Amniotic epithelial cell (primary cell): ENCODE data around the gene SORL1.

ENCODE experiments used
- DNase-seq: peaks from one replicate; pipeline ENCODE4 v3.0.0-alpha.2; 2010; ENCODE audit warnings: low read depth

The SORL1 gene

GRCh38 chr11:121539000-121539399, 86.9 kb downstream of the SORL1 start:
- no peak for DNase-seq

DNA sequence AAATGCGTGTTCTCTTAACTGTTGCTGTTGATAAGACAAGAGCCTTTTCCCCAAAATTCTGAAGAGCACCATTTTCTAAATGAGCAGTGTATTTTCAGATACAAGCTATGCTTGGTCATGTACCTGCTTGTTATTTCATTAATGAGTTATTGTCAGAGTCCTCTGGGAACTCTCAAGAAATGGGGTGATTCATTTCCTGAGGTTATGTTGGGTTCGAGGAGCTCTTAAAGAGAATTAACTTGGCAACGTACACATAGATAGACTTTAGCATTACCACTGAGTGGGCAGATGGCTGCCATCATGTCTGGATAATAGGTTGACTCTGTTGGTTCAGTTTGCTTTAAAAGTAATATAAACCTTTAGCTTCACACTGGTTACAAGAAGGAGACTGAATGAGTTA, 88.5 kb downstream of the SORL1 start:
- no peak for DNase-seq

- DNase-seq, result no peak
Measured at GRCh38 chr11:121543836-121544380, 91.8 kb downstream of the SORL1 start.

- no peak for DNase-seq
Measured at GRCh38 chr11:121544956-121545355, 92.8 kb downstream of the SORL1 start.

DNA sequence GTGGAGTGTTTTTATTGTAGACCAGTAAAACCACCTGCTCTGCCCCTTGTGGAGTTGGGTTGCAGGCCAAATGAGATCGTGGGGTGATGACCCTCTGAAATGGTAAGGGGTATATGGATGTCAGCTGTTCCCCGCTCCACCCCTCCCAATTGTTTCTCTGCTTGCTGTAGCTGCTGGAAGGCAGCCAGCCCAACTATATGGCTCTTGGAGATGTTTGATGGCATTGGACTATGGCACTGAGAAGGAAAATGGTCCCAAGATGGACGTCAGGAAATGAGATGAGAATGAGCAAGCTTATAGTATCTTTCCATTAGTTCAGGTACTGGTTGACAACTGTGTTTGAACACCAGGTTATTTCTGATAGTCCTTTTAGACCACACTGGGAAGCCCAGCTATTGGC, 95.5 kb downstream of the SORL1 start:
- no peak for DNase-seq

DNA sequence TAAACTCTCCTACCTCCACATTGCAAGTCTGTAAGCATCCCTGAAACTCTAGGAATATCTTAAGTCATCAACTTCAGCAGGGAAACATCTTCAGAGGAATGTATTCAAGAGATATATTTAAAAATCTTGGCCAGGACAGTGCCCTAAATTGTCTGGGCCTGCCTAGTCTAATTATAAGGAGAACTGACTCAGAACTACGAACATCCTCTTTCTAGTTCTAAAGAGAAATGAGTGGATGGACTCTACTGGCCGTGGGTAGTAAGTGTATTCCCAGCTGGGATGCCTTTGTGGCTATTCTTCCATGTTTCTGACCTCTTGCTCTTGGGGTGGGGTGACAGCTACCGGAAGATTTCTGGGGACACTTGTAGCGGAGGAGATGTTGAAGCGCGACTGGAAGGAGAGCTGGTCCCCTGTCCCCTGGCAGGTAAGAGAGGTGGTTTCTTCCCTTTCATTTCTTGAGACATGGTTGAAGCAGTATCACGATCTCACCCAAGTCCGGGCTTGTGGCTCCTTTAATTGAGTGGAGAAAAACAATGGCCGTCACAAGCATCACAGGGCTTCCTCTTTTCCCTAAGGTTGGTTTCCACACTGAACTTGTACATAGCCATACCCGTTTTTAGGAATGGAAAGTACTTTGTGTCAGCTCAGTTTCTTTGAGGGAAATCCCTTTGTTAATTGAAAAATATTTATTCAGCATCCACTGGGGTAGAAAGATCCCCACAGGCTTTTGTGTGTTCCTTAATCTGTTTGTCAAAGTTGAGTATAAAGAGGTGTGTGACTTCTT, 98.3 kb downstream of the SORL1 start:
- no peak for DNase-seq

DNA sequence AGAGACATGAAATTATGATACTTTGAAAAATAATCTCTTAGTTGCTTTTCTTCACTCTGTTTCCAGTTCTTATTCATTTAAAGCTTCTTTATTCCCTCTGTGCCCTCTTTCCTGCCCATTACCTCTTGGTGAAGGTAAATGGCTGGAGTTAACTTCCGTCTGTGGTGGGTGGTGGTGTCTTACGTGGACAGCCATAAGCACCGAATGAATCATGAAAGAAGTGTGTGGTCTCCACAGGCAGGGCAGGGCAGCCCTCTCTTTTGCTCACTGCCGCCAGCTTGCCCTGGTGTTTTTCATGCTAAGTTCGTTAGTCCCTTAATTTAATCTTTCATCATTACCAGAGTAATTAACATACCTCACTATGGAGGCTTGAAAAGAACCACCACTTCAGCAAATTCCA, 99.3 kb downstream of the SORL1 start:
- DNase-seq, result no peak

GRCh38 chr11:121552154-121552553, 100.0 kb downstream of the SORL1 start:
- DNase-seq, result no peak

GRCh38 chr11:121552644-121553043, 100.5 kb downstream of the SORL1 start:
- DNase-seq, result no peak

GRCh38 chr11:121553389-121553788, 101.3 kb downstream of the SORL1 start:
- no peak for DNase-seq

DNA sequence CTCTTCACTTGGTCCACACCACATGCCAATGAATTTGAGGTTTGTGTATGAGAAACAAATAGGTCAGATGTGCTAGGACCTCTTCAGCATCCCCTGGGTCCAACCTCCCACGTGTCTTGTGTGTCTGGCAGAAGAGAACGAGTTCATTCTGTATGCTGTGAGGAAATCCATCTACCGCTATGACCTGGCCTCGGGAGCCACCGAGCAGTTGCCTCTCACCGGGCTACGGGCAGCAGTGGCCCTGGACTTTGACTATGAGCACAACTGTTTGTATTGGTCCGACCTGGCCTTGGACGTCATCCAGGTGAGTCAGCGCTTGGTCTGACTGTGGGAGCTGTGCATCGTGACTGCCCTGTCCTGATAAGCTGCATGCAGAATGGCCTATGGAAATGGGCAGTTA, 101.7 kb downstream of the SORL1 start:
- DNase-seq, result peak; percentile 37

- DNase-seq, result no peak
Measured at GRCh38 chr11:121554552-121554951, 102.4 kb downstream of the SORL1 start.

GRCh38 chr11:121555121-121555520, 103.0 kb downstream of the SORL1 start:
- no peak for DNase-seq

- DNase-seq, result no peak
Measured at GRCh38 chr11:121556937-121557336, 104.8 kb downstream of the SORL1 start.

DNA sequence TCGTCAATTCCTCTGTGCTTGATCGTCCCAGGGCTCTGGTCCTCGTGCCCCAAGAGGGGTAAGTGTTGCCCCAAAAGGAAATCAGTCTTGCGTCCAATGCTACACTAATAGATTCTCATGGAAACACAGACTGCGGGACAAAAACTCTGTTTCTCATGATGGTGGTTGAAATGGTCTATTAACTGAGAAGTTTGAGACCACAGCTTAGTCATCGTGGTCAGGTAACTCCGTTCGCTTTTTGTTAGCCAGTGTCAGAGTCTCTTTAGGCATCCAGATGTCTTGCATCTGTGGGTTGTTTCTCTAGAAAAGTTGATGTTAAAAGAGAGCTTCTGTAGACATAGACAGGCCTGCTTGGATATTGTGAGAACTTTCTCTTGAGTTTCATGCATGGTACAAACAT, 105.2 kb downstream of the SORL1 start:
- DNase-seq, result peak; percentile 28

DNA sequence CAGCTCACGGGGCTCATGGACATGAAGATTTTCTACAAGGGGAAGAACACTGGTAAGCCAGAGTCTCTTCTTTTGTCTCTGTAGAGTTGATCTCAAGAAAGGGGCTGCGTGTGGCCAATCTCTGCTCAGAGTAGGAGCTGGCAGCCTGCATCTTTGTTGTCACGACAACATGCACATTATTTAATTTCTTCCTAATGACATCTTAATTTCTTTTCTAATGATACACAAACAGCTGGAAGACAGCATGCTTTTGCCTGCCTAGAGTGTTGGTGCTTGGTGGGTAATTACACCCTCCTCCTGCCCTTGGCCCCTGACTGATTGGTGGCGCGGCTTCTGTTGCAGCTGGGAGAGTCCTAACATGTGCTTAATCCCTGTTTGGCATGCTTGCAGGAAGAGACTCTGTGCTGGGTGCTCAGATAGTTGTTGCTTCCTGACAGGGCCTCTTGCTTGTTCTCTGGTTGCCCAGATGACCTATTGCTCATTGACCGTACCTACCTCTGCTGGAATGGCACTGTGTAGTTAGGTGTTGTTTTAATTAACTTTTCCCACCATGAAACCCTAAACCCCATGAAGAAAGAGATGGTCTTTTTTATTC, 107.6 kb downstream of the SORL1 start:
- DNase-seq, result no peak

GRCh38 chr11:121560236-121560635, 108.1 kb downstream of the SORL1 start:
- DNase-seq, result no peak

- no peak for DNase-seq
Measured at GRCh38 chr11:121561240-121561639, 109.1 kb downstream of the SORL1 start.

GRCh38 chr11:121561716-121562115, 109.6 kb downstream of the SORL1 start:
- DNase-seq, result no peak

GRCh38 chr11:121563003-121563402, 110.9 kb downstream of the SORL1 start:
- no peak for DNase-seq

GRCh38 chr11:121563900-121564822, 112.0 kb downstream of the SORL1 start:
- DNase-seq, result no peak

DNA sequence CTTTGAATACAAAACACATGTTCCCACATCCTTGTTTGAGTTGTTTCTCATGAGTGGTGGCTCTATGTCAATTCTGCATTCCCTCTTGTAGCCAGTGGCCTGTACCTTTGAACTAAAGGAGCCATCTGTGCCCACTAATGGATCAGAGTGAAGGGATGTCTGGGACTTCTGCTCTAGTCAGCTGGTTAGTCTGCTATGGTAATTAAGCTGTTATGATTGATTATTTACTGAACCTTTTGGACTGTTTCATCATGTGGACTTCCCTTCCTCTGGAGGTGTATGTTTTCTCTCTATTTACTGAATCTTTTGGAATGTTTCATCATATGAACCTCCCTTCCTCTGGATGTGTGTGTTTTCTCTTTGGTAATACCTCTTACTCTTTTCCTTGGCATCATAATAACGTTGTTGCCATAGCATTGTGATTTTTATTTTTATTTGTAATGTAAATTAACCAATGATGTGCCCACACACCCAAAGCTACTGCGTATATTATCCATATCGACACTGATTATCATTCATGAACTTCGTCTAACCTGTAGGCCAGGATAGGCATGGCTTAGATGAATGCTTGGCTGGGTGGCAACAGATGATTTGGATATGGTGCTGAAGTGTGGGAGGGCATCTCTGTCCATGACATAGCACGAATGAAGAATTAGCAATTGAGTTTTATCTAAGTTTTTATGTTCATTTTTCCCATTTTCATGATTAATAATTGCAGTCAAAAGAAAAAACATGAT, 113.0 kb downstream of the SORL1 start:
- no peak for DNase-seq
